K562 (cell line): ENCODE data around the gene NAT14. TPM values are rescaled to one million over a fixed set of nuclear protein-coding genes. Genes with fewer than 3 reads are reported as not detected.

Source experiments
- ATAC-seq: fragments of 200-7000 bp; cut with Tn5 transposase; 3 replicates; pipeline ENCODE4 v1.9.1; 2020; ENCODE audit warnings: moderate library complexity
- BruUV-seq: library from RNA; stranded (reverse); fragments of 400-500 nt; replicated peaks from 2 replicates; lab custom pipeline; 2021; lab: Mats Ljungman, UMichigan
- CTCF ChIA-PET: fragments of 300-600 bp; formaldehyde crosslinking; extraction: SDS; loops from one replicate; lab custom pipeline; 2021; ENCODE audit warnings: low intra/inter-chr PET ratio; lab: Yijun Ruan, JAX
- POLR2A ChIA-PET: fragments of 300-600, 350-650 bp; sonication (Branson Sonifier 250); formaldehyde crosslinking; extraction: SDS; loops from one replicate; lab custom pipeline; 2021; ENCODE audit warnings: antibody characterized with exemption, inconsistent platforms; lab: Yijun Ruan, JAX
- DNase-seq, 4 experiments: peaks; one replicate each; pipeline versions ENCODE4 v3.0.0 to v3.0.0-alpha.2; 2011 to 2018; ENCODE audit warnings: low spot score in 3 of 4, mixed read lengths in 3 of 4; ENCODE audit errors: extremely low read depth in 1 of 4
- FAIRE-seq: peaks from 2 replicates; lab custom pipeline; 2011; peaks lifted over from hg19 to GRCh38; lab: Jason Lieb, UNC
- H2AFZ ChIP-seq: 2 replicates; pipeline ENCODE4 v1.6.0; 2011; ENCODE audit warnings: low read depth, low read length, control low read depth, inconsistent platforms
- H3K27ac ChIP-seq: fragments of 200-600 bp; 3 replicates; pipeline ENCODE4 v1.8.0; 2011; ENCODE audit warnings: low read depth, mild to moderate bottlenecking, control low read depth, inconsistent platforms, low read length, moderate library complexity, mixed read lengths; ENCODE audit errors: extremely low read depth
- H3K27me3 ChIP-seq, 2 experiments: fragments of 300-600 bp in 1 of 2; 2 replicates in 1 of 2; 3 replicates in 1 of 2; pipeline versions ENCODE4 v1.6.0 to v1.8.0; 2011; ENCODE audit warnings: inconsistent platforms in 2 of 2, low read length in 2 of 2, mild to moderate bottlenecking in 1 of 2, mixed read lengths in 1 of 2, moderate library complexity in 1 of 2; ENCODE audit not compliant: control insufficient read depth in 2 of 2, insufficient read depth in 2 of 2
- H3K36me3 ChIP-seq: fragments of 300-600 bp; 3 replicates; pipeline ENCODE4 v1.8.0; 2011; ENCODE audit warnings: mild to moderate bottlenecking, low read length, inconsistent platforms; ENCODE audit not compliant: control insufficient read depth, insufficient read depth
- H3K4me1 ChIP-seq, 2 experiments: fragments of 200-600 bp in 1 of 2; replicated peaks in 1 of 2; 2 replicates in 1 of 2; 3 replicates in 1 of 2; pipeline versions ENCODE4 v1.5.1 to v1.8.0; 2011; ENCODE audit warnings: inconsistent platforms in 2 of 2, low read length in 2 of 2, mild to moderate bottlenecking in 1 of 2, mixed read lengths in 1 of 2, moderate library complexity in 1 of 2; ENCODE audit not compliant: control insufficient read depth in 2 of 2, insufficient read depth in 2 of 2
- H3K4me2 ChIP-seq: 2 replicates; pipeline ENCODE4 v1.6.1; 2011; ENCODE audit warnings: low read length, control low read depth, inconsistent platforms, mixed read lengths; ENCODE audit not compliant: insufficient read depth
- H3K4me3 ChIP-seq: fragments of 200-600 bp; sonication (generic), shearing (Covaris generic); 2 replicates; pipeline ENCODE4 v1.5.1; 2016; ENCODE audit warnings: control low read depth, inconsistent platforms
- H3K79me2 ChIP-seq: fragments of 200-600 bp; 3 replicates; pipeline ENCODE4 v1.8.0; 2011; ENCODE audit warnings: low read length, inconsistent platforms; ENCODE audit not compliant: control insufficient read depth, insufficient read depth
- H3K9ac ChIP-seq, 2 experiments: 2 replicates each; pipeline versions ENCODE4 v1.6.0 to v1.6.1; 2011; ENCODE audit warnings: low read depth in 2 of 2, low read length in 2 of 2, control low read depth in 1 of 2, inconsistent platforms in 1 of 2, mild to moderate bottlenecking in 1 of 2, mixed read lengths in 1 of 2; ENCODE audit not compliant: insufficient read depth in 1 of 2
- H3K9me1 ChIP-seq: one replicate; pipeline ENCODE4 v1.6.0; 2011; ENCODE audit warnings: inconsistent platforms, mild to moderate bottlenecking, low read length, moderate library complexity; ENCODE audit not compliant: control insufficient read depth, insufficient read depth
- H3K9me3 ChIP-seq: replicated peaks from 2 replicates; pipeline ENCODE4 v1.5.1; 2011; ENCODE audit warnings: low read depth, low read length, inconsistent platforms; ENCODE audit not compliant: control insufficient read depth, insufficient read depth
- H4K20me1 ChIP-seq: replicated peaks from 2 replicates; pipeline ENCODE4 v1.6.1; 2011; ENCODE audit warnings: low read length, inconsistent platforms, mixed read lengths; ENCODE audit not compliant: control insufficient read depth, insufficient read depth
- GATA2 ChIP-seq: sonication (generic); formaldehyde crosslinking; IDR thresholded peaks from 2 replicates; pipeline ENCODE4 v1.4.0; 2020; ENCODE audit warnings: mild to moderate bottlenecking, missing genetic modification reagents
- HNRNPL ChIP-seq: fragments of 200-400 bp; formaldehyde crosslinking; IDR thresholded peaks from 2 replicates; pipeline ENCODE4 v1.6.1; 2017; ENCODE audit warnings: low read depth, mild to moderate bottlenecking, low read length
- MCM7 ChIP-seq, 2 experiments: fragments of 450-650 bp; IDR thresholded peaks; 2 replicates each; pipeline ENCODE4 v1.6.1; 2016 to 2018
- MXI1 ChIP-seq: IDR thresholded peaks from 2 replicates; pipeline ENCODE4 v1.6.1; 2011; ENCODE audit warnings: low read depth, mild to moderate bottlenecking, improper control_type of control experiment, low read length
- NFE2L1 ChIP-seq: fragments of 450-650 bp; IDR thresholded peaks from 2 replicates; pipeline ENCODE4 v1.6.1; 2016; ENCODE audit warnings: missing genetic modification characterization, low read depth, mild to moderate bottlenecking, missing compliant biosample characterization, moderate library complexity, borderline replicate concordance
- SRSF1 ChIP-seq: fragments of 200-400 bp; formaldehyde crosslinking; IDR thresholded peaks from 2 replicates; pipeline ENCODE4 v1.6.1; 2017; ENCODE audit warnings: mild to moderate bottlenecking, low read depth, low read length, moderate library complexity
- ZBTB7A ChIP-seq: IDR thresholded peaks from 2 replicates; pipeline ENCODE4 v1.6.1; 2011; ENCODE audit warnings: low read depth, mild to moderate bottlenecking, low read length, moderate library complexity, borderline replicate concordance; ENCODE audit not compliant: control insufficient read depth
- ZKSCAN1 ChIP-seq: fragments of 150-350 bp; IDR thresholded peaks from 2 replicates; pipeline ENCODE4 v1.6.1; 2016; ENCODE audit warnings: low read depth, low read length
- ZKSCAN8 ChIP-seq: fragments of 200-800 bp; sonication (Bioruptor generic); IDR thresholded peaks from 2 replicates; pipeline ENCODE4 v1.6.1; 2016; ENCODE audit warnings: missing genetic modification characterization, missing compliant biosample characterization
- ZNF785 ChIP-seq: fragments of 250-450 bp; sonication (Bioruptor Pico); IDR thresholded peaks from 2 replicates; pipeline ENCODE4 v1.4.0; 2020; ENCODE audit warnings: mild to moderate bottlenecking
- WGBS: fragments of 100-300 bp; shearing (Covaris generic); methylation state at CpG from one replicate; pipeline ENCODE4 v1.1.6; 2016; ENCODE audit warnings: low coverage, mixed read lengths; ENCODE audit not compliant: insufficient coverage; ENCODE audit errors: missing lambda C conversion rate; 5-methylcytosine and 5-hydroxymethylcytosine counted together
- in situ Hi-C: fragments of 300-500 bp; cut with MboI; formaldehyde crosslinking; loops from 4 replicates; pipeline ENCODE4 v1.15.0; 2018; ENCODE audit warnings: inconsistent platforms, mixed read lengths
- intact Hi-C: fragments of 100-400 bp; cut with micrococcal nuclease; formaldehyde crosslinking; loops from 2 replicates; pipeline ENCODE4 v1.14.2; 2022
- polyA plus RNA-seq, 8 experiments: library from polyadenylated mRNA; depleted of rRNA in 4 of 8; stranded (reverse) in 5 of 8; unstranded in 3 of 8; fragments of >200 nt; fragmentation: Nextera tagmentation in 2 of 8; fragmentation: Illumina TruSeq in 1 of 8; extraction: Ambion mirVana in 2 of 8; extraction: Trizol in 1 of 8; gene quantifications; 2 replicates each; pipeline versions ENCODE4 v1.2.1 to v1.2.3, GENCODE V29; 2011 to 2014; ENCODE audit warnings: inconsistent platforms in 1 of 8, missing spikeins in 1 of 8
- total RNA-seq, 7 experiments: library from RNA; depleted of rRNA in 6 of 7; stranded (reverse); fragments of >200 nt in 6 of 7; fragmentation: Illumina TruSeq in 2 of 7; extraction: Trizol in 2 of 7; gene quantifications; 2 replicates each; pipeline versions ENCODE4 v1.2.1 to v1.2.3, GENCODE V29; 2011 to 2021; ENCODE audit warnings: low replicate concordance in 1 of 7
- TF ChIP-seq, protein P1 (sequence below): fragments of 250-450 bp; sonication (Bioruptor Pico); IDR thresholded peaks from 2 replicates; pipeline ENCODE4 v1.4.0; 2020

The NAT14 gene
- total and polyA plus RNA-seq, 9 of the 15 experiments (the other 6 are each of a cell fraction or from before 2014, with no cell fraction given): 2.4 to 77.0 (median 26.7) TPM

DNA sequence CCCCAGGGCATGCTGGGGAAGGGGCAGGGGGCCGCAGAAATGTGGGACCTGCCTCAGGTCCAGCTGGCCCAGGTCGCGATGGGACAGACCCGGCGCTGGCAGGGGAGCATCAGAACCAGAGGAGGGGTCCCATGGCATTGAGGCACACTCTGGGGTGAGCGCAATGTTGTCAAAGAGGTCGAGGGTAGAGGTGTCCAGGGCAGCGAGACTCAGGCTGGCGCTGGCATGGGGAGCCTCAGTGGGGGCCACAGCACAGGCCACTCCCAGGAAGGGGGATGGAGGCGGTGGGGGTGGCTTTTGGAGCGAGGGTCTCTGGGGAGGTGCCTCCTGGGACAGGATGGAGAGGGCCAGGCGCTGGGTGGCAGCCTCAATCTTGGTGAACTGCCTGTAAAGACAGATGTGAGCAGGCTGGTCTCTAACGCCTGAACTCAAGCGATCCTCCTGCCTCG, 21.4 kb upstream of the NAT14 start:
- ATAC-seq (no peak), DNase-seq (no peak), FAIRE-seq (no peak)
- 79% methylated on average over 13 of the region's 15 CpGs for WGBS
- no peak overlapping the region for H3K4me3 ChIP-seq
- no peaks in the 10 kb centered on the region for H3K9me3 ChIP-seq
- H3K4me2 ChIP-seq: no peak overlapping the region
- peak overlapping the region in 1 of 2 experiments; percentile 46; a peak in 2 of 4 replicates for H3K9ac ChIP-seq
- H3K36me3 ChIP-seq: peaks cover 11% of the 10 kb centered on the region; the same call in 2 of the 3 replicates
- in situ Hi-C loops (no loop called here), intact Hi-C loops (no loop called here)
- CTCF ChIA-PET: no interaction called here
- POLR2A ChIA-PET: no interaction called here
- BruUV-seq: no TSS peak
- H3K27ac ChIP-seq: no peak overlapping the region
- H3K9me1 ChIP-seq: no peaks in the 10 kb centered on the region
- no peaks in the 10 kb centered on the region for H4K20me1 ChIP-seq
- H3K27me3 ChIP-seq: no peaks in the 10 kb centered on the region
- H3K4me1 ChIP-seq: peaks cover 41 to 84% of the 10 kb centered on the region in 2 experiments
- H3K79me2 ChIP-seq: peaks cover 32% of the 10 kb centered on the region
- TF ChIP-seq, protein P1, sequence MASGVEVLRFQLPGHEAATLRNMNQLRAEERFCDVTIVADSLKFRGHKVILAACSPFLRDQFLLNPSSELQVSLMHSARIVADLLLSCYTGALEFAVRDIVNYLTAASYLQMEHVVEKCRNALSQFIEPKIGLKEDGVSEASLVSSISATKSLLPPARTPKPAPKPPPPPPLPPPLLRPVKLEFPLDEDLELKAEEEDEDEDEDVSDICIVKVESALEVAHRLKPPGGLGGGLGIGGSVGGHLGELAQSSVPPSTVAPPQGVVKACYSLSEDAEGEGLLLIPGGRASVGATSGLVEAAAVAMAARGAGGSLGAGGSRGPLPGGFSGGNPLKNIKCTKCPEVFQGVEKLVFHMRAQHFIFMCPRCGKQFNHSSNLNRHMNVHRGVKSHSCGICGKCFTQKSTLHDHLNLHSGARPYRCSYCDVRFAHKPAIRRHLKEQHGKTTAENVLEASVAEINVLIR (CRISPR knock-in tag): no peak
- TF ChIP-seq ZBTB7A (0 out of 2 replicates have a peak, but pooled peaks have one; percentile 9), MCM7 (IDR thresholded peaks at IDR 0.05) (no peak)
- H2AFZ ChIP-seq: no peak overlapping the region

DNA sequence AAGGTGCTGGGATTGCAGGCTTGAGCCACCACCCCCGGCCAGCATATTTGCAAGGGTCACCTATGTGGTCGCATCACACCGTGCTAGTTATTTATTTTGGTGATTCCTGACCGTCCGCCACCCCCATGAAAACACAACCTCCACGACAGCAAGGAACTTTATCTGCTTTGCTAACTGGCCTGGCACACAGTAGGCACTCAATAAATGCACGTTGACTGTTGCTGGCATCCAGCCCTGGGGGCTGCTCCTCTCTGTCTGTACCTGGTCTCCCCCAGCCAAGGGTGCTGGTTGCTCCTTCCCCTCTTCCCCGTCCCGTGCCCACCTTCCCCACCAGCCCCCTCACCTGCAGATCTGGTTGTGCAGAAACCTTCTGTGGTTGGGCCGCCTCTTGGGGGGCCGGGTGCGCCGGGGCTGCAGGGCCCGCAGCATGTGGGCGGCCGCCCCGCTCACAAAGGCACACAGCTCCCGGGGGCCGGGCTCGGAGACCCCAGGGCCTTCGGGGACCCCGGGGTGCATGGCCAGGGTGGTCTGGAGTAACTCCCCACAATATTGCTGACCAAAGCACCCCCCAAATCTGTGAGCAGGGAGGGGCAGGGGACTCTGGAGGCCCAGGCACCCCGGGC, 20.8 kb upstream of the NAT14 start:
- intact Hi-C loops: no loop called here

More for the DNA sequence above, 20.8 kb upstream of the NAT14 start:
- CTCF ChIA-PET: no interaction called here
- POLR2A ChIA-PET: no interaction called here
- 69% methylated on average over 21 of the region's 23 CpGs for WGBS
- H3K4me2 ChIP-seq: no peak overlapping the region
- H3K27me3 ChIP-seq: no peaks in the 10 kb centered on the region
- H3K9me3 ChIP-seq: no peaks in the 10 kb centered on the region
- TF ChIP-seq NFE2L1 (no peak), GATA2 (CRISPR knock-in tag) (no peak), ZKSCAN1 (peak; percentile 72; the same call in 1 of the 2 replicates), SRSF1 (no peak), ZKSCAN8 (peak; percentile 62; the same call in 1 of the 2 replicates), MXI1 (no peak), HNRNPL (no peak), ZNF785 (CRISPR knock-in tag) (no peak)
- H4K20me1 ChIP-seq: no peaks in the 10 kb centered on the region
- no peaks in the 10 kb centered on the region for H3K9me1 ChIP-seq
- FAIRE-seq: no peak
- no peak overlapping the region for H3K27ac ChIP-seq
- peaks cover 6% of the 10 kb centered on the region; the same call in 2 of the 3 replicates for H3K36me3 ChIP-seq
- peaks cover 41 to 80% of the 10 kb centered on the region in 2 experiments for H3K4me1 ChIP-seq
- no peak overlapping the region for H3K4me3 ChIP-seq
- H2AFZ ChIP-seq: no peak overlapping the region
- no TSS peak for BruUV-seq
- no peak for DNase-seq
- in situ Hi-C loops: no loop called here
- H3K9ac ChIP-seq: no peak overlapping the region
- peaks cover 26% of the 10 kb centered on the region for H3K79me2 ChIP-seq
- no peak for ATAC-seq
